ENCODE results near the gene ZNF117. TPM values are rescaled to one million over a fixed set of nuclear protein-coding genes. Genes with fewer than 3 reads are reported as not detected.
A peak's percentile ranks its signal among the peaks of the same experiment; 100 is the strongest.
"Not testable (repeated sequence)": the region's sequence is repeated elsewhere in the genome, so short reads cannot be mapped to it uniquely, and the experiment has no call there.

Gene ZNF117
- polyA plus RNA-seq, 2 of the 4 experiments (the other 2 are of a cell fraction): 0.98 to 1.3 TPM

DNA sequence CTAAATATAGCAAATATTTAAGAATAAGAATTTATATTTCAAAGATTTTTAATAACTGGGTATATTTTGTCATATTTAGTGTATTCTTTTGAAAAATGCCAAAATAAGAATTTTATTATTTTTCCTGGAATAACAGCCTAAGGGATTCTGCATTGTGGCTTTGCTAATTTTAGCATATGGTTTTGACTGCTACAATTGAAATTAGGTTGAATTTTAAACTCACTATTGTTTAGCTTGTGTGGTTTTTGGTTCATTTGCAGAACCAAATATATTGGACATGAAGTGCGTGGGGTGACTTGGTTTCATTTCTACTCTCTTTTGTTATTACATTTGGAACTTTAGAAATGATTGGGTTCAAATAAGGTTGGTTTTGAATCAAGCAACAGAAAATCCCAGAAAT, 52.3 kb downstream of the ZNF117 start:
- 84% methylated on average over 1 of the region's 1 CpG for WGBS (ENCODE audit: missing lambda C conversion rate)
- Histone ChIP-seq H3K4me3 (no peak overlapping the region), H3K4me2 (no peak overlapping the region), H3K9me3 (peaks cover 58% of the 10 kb centered on the region), H3K27ac (no peak overlapping the region), H3K4me1 (no peaks in the 10 kb centered on the region)
- DNase-seq (ENCODE audit: low read depth in 1 of 2, low spot score in 1 of 2) (no peak), ATAC-seq (no peak), FAIRE-seq (no peak)
- POLR2A ChIA-PET: no interaction called here
- TF ChIP-seq RFX5 (IDR thresholded peaks at IDR 0.05): no peak
- TF ChIP-seq, protein P1, sequence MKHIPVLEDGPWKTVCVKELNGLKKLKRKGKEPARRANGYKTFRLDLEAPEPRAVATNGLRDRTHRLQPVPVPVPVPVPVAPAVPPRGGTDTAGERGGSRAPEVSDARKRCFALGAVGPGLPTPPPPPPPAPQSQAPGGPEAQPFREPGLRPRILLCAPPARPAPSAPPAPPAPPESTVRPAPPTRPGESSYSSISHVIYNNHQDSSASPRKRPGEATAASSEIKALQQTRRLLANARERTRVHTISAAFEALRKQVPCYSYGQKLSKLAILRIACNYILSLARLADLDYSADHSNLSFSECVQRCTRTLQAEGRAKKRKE (CRISPR knock-in tag; IDR thresholded peaks at IDR 0.05; ENCODE audit: low read depth): no peak
- no peak for TF ChIP-seq ZC3H11A (IDR thresholded peaks at IDR 0.05)
- no peak for TF ChIP-seq JUN (IDR thresholded peaks at IDR 0.05)
- CTCF ChIA-PET: interaction anchor here (0.7 kb wide), 1 partner anchor 1891 kb away, joined by 3 read pairs; no protein-coding TSS in a partner anchor

DNA sequence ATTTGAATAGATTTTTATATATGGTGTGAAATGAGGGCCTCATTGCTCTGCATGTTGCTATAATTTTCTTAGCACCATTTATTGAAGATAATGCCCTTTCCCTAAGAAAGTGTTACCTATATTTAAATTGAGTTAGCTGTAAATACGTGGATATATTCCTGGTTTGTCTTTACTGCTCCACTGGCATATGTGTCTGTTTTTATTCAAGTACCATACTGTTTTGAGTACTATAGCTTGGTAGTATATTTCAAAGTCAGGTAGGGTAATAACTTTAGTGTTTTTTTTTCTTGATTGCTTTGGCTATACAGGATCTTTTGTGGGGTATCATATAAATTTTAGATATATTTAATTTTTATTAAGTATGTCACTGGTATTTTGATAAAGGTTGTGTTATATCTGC, 56.4 kb downstream of the ZNF117 start:
- no peak overlapping the region for H3K27ac ChIP-seq
- WGBS (ENCODE audit: missing lambda C conversion rate): 3% methylated on average over 1 of the region's 1 CpG
- H3K4me1 ChIP-seq: no peaks in the 10 kb centered on the region
- no peak overlapping the region for H3K4me2 ChIP-seq
- no peak for TF ChIP-seq PHF8 (IDR thresholded peaks at IDR 0.05; ENCODE audit: borderline replicate concordance, low read depth)
- TF ChIP-seq, protein P2, sequence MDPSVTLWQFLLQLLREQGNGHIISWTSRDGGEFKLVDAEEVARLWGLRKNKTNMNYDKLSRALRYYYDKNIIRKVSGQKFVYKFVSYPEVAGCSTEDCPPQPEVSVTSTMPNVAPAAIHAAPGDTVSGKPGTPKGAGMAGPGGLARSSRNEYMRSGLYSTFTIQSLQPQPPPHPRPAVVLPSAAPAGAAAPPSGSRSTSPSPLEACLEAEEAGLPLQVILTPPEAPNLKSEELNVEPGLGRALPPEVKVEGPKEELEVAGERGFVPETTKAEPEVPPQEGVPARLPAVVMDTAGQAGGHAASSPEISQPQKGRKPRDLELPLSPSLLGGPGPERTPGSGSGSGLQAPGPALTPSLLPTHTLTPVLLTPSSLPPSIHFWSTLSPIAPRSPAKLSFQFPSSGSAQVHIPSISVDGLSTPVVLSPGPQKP (IDR thresholded peaks at IDR 0.05; ENCODE audit: low read depth, low read length): no peak
- TF ChIP-seq, protein P3, sequence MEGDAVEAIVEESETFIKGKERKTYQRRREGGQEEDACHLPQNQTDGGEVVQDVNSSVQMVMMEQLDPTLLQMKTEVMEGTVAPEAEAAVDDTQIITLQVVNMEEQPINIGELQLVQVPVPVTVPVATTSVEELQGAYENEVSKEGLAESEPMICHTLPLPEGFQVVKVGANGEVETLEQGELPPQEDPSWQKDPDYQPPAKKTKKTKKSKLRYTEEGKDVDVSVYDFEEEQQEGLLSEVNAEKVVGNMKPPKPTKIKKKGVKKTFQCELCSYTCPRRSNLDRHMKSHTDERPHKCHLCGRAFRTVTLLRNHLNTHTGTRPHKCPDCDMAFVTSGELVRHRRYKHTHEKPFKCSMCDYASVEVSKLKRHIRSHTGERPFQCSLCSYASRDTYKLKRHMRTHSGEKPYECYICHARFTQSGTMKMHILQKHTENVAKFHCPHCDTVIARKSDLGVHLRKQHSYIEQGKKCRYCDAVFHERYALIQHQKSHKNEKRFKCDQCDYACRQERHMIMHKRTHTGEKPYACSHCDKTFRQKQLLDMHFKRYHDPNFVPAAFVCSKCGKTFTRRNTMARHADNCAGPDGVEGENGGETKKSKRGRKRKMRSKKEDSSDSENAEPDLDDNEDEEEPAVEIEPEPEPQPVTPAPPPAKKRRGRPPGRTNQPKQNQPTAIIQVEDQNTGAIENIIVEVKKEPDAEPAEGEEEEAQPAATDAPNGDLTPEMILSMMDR (IDR thresholded peaks at IDR 0.05): no peak
- TF ChIP-seq BHLHE40 (IDR thresholded peaks at IDR 0.05; ENCODE audit: low read depth, low read length): no peak
- no peak for TF ChIP-seq CBX8 (IDR thresholded peaks at IDR 0.05)
- no peak for TF ChIP-seq EHMT2 (IDR thresholded peaks at IDR 0.05; ENCODE audit: low read depth)
- TF ChIP-seq ZC3H11A (IDR thresholded peaks at IDR 0.05): no peak
- TF ChIP-seq TP53 (CRISPR knock-in tag; IDR thresholded peaks at IDR 0.05): no peak
- no peak for TF ChIP-seq RNF2 (IDR thresholded peaks at IDR 0.05; ENCODE audit: borderline replicate concordance, low read depth)
- no peak for TF ChIP-seq RCOR1 (IDR thresholded peaks at IDR 0.05; ENCODE audit: low read depth, low read length)
- no peak for TF ChIP-seq ZSCAN20 (CRISPR knock-in tag; IDR thresholded peaks at IDR 0.05)
- no peak for TF ChIP-seq NR3C1 (IDR thresholded peaks at IDR 0.05)
- TF ChIP-seq RAD21 (conservative IDR thresholded peaks at IDR 0.05 in 1 of 2, IDR thresholded peaks at IDR 0.05 in 1 of 2): no peak
- TF ChIP-seq, protein P4, sequence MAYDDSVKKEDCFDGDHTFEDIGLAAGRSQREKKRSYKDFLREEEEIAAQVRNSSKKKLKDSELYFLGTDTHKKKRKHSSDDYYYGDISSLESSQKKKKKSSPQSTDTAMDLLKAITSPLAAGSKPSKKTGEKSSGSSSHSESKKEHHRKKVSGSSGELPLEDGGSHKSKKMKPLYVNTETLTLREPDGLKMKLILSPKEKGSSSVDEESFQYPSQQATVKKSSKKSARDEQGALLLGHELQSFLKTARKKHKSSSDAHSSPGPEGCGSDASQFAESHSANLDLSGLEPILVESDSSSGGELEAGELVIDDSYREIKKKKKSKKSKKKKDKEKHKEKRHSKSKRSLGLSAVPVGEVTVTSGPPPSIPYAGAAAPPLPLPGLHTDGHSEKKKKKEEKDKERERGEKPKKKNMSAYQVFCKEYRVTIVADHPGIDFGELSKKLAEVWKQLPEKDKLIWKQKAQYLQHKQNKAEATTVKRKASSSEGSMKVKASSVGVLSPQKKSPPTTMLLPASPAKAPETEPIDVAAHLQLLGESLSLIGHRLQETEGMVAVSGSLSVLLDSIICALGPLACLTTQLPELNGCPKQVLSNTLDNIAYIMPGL (CRISPR knock-in tag; IDR thresholded peaks at IDR 0.05; ENCODE audit: borderline replicate concordance): no peak
- TF ChIP-seq, protein P5, sequence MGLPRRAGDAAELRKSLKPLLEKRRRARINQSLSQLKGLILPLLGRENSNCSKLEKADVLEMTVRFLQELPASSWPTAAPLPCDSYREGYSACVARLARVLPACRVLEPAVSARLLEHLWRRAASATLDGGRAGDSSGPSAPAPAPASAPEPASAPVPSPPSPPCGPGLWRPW (IDR thresholded peaks at IDR 0.05): no peak
- TF ChIP-seq NFE2L2 (conservative IDR thresholded peaks at IDR 0.05; ENCODE audit: low read length): no peak
- TF ChIP-seq EP300 (IDR thresholded peaks at IDR 0.05): no peak
- TF ChIP-seq KDM5A (IDR thresholded peaks at IDR 0.05): no peak
- peak; percentile 54 for FAIRE-seq
- no peak for DNase-seq (ENCODE audit: low read depth in 1 of 2, low spot score in 1 of 2)
- CTCF ChIA-PET: no interaction called here
- POLR2A ChIA-PET: no interaction called here
- H3K9me3 ChIP-seq: peaks cover 70% of the 10 kb centered on the region
- ATAC-seq: no peak
- H3K4me3 ChIP-seq: no peak overlapping the region

DNA sequence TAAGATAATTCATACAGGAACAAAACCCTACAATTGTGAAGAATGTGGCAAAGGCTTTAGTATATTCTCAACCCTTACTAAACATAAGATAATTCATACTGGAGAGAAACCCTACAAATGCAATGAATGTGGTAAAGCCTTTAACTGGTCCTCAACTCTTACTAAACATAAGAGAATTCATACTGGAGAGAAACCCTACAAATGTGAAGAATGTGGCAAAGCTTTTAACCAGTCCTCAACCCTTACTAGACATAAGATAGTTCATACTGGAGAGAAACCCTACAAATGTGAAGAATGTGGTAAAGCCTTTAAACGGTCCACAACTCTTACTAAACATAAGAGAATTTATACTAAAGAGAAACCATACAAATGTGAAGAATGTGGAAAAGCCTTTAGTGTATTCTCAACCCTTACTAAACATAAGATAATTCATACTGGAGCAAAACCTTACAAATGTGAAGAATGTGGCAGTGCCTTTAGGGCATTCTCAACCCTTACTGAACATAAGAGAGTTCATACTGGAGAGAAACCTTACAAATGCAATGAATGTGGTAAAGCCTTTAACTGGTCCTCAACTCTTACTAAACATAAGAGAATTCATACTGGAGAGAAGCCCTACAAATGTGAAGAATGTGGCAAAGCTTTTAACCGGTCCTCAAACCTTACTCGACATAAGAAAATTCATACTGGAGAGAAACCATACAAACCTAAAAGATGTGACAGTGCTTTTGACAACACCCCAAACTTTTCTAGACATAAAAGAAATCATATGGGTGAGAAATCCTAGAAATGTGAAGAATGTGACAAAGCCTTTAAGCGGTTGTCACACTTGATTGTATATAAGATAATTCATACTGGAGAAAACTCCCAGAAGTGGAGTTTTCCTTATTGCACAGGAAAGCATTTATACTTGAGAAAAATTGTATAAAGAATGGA, 62.3 kb downstream of the ZNF117 start:
- POLR2A ChIA-PET, CTCF ChIA-PET: not testable (repeated sequence)
- H3K9me3 ChIP-seq: peaks cover 88% of the 10 kb centered on the region

More for the DNA sequence above, 62.3 kb downstream of the ZNF117 start:
- not testable (repeated sequence) for H3K4me2 ChIP-seq; ATAC-seq; DNase-seq (ENCODE audit: low read depth in 1 of 2, low spot score in 1 of 2); FAIRE-seq; H3K4me3 ChIP-seq; H3K27ac ChIP-seq; H3K4me1 ChIP-seq
- 88% methylated on average over 4 of the region's 4 CpGs for WGBS (ENCODE audit: missing lambda C conversion rate)
